Measurements from ENCODE around the gene TMEM139.
"Not testable (repeated sequence)": the region's sequence is repeated elsewhere in the genome, so short reads cannot be mapped to it uniquely, and the experiment has no call there.

TMEM139 gene

GRCh38 chr7:143287935-143288826 lies 3.4 kb downstream of the TMEM139 start, which contains the start of gene CASP2:
Gene CASP2, plus strand, starts transcription at chr7:143288351. Its CDS starts 105 bp downstream, at chr7:143288456.
- peak within 1 kb of the TSS; percentile 93 for H2AFZ ChIP-seq (ENCODE audit: low read depth, low read length)
- no peaks in the 10 kb centered on the region for H3K27me3 ChIP-seq (ENCODE audit: low read depth, low read length)
- peak; percentile 33 for TF ChIP-seq CTCF (IDR thresholded peaks at IDR 0.05; ENCODE audit: low read depth, low read length)
- no peak for TF ChIP-seq EZH2phosphoT487 (IDR thresholded peaks at IDR 0.05; ENCODE audit: low read depth)
- peaks cover 21% of the 10 kb centered on the region for H3K36me3 ChIP-seq (replicated peaks; ENCODE audit: low read depth, low read length)
- H3K4me3 ChIP-seq (ENCODE audit: low read length) = peak within 1 kb of the TSS; percentile 99
- peak within 1 kb of the TSS; percentile 98 for H3K4me2 ChIP-seq (ENCODE audit: low read length)
- no peaks in the 10 kb centered on the region for H4K20me1 ChIP-seq (ENCODE audit: insufficient read depth, low read length)
- H3K4me1 ChIP-seq (ENCODE audit: low read length) = peaks cover 13% of the 10 kb centered on the region
- H3K9me3 ChIP-seq (ENCODE audit: insufficient read depth, low read length) = no peaks in the 10 kb centered on the region
- H3K79me2 ChIP-seq (ENCODE audit: low read length) = peaks cover 40% of the 10 kb centered on the region
- H3K9ac ChIP-seq (ENCODE audit: low read length) = peak within 1 kb of the TSS; percentile 97
- peak within 1 kb of the TSS; percentile 54 for H3K27ac ChIP-seq (ENCODE audit: low read length)

- H3K36me3 ChIP-seq (replicated peaks; ENCODE audit: low read depth, low read length) = peaks cover 24% of the 10 kb centered on the region
- peaks cover 13% of the 10 kb centered on the region for H3K4me1 ChIP-seq (ENCODE audit: low read length)
- TF ChIP-seq EZH2phosphoT487 (IDR thresholded peaks at IDR 0.05; ENCODE audit: low read depth) (no peak), CTCF (IDR thresholded peaks at IDR 0.05; ENCODE audit: low read depth, low read length) (no peak)
- peak overlapping the region; percentile 54 for H3K27ac ChIP-seq (ENCODE audit: low read length)
- no peaks in the 10 kb centered on the region for H3K9me3 ChIP-seq (ENCODE audit: insufficient read depth, low read length)
- peak overlapping the region; percentile 99 for H3K4me3 ChIP-seq (ENCODE audit: low read length)
- no peaks in the 10 kb centered on the region for H4K20me1 ChIP-seq (ENCODE audit: insufficient read depth, low read length)
- peak overlapping the region; percentile 98 for H3K4me2 ChIP-seq (ENCODE audit: low read length)
- no peaks in the 10 kb centered on the region for H3K27me3 ChIP-seq (ENCODE audit: low read depth, low read length)
- H2AFZ ChIP-seq (ENCODE audit: low read depth, low read length) = peak overlapping the region; percentile 80; the same call in 1 of the 2 replicates
- H3K9ac ChIP-seq (ENCODE audit: low read length) = peak overlapping the region; percentile 97
- peaks cover 40% of the 10 kb centered on the region for H3K79me2 ChIP-seq (ENCODE audit: low read length)
These were observed 4.1 kb downstream of the TMEM139 start for GRCh38 chr7:143288836-143289235.

- no peaks in the 10 kb centered on the region for H3K27me3 ChIP-seq (ENCODE audit: low read depth, low read length)
- no peaks in the 10 kb centered on the region for H3K9me3 ChIP-seq (ENCODE audit: insufficient read depth, low read length)
- H3K4me2 ChIP-seq (ENCODE audit: low read length) = peak overlapping the region; percentile 98
- H3K27ac ChIP-seq (ENCODE audit: low read length) = no peak overlapping the region
- peak overlapping the region; percentile 97 for H3K9ac ChIP-seq (ENCODE audit: low read length)
- H4K20me1 ChIP-seq (ENCODE audit: insufficient read depth, low read length) = no peaks in the 10 kb centered on the region
- peaks cover 30% of the 10 kb centered on the region for H3K36me3 ChIP-seq (replicated peaks; ENCODE audit: low read depth, low read length)
- no peak overlapping the region for H2AFZ ChIP-seq (ENCODE audit: low read depth, low read length)
- peaks cover 40% of the 10 kb centered on the region for H3K79me2 ChIP-seq (ENCODE audit: low read length)
- no peak for TF ChIP-seq CTCF (IDR thresholded peaks at IDR 0.05; ENCODE audit: low read depth, low read length)
- no peak for TF ChIP-seq EZH2phosphoT487 (IDR thresholded peaks at IDR 0.05; ENCODE audit: low read depth)
- peak overlapping the region; percentile 99 for H3K4me3 ChIP-seq (ENCODE audit: low read length)
- H3K4me1 ChIP-seq (ENCODE audit: low read length) = peaks cover 13% of the 10 kb centered on the region
These were observed 4.7 kb downstream of the TMEM139 start for GRCh38 chr7:143289421-143289820.

- H3K4me1 ChIP-seq (ENCODE audit: low read length) = peaks cover 13% of the 10 kb centered on the region
- peaks cover 40% of the 10 kb centered on the region for H3K79me2 ChIP-seq (ENCODE audit: low read length)
- not testable (repeated sequence) for H2AFZ ChIP-seq (ENCODE audit: low read depth, low read length); H3K9ac ChIP-seq (ENCODE audit: low read length); H3K27ac ChIP-seq (ENCODE audit: low read length); H3K9me3 ChIP-seq (ENCODE audit: insufficient read depth, low read length); H4K20me1 ChIP-seq (ENCODE audit: insufficient read depth, low read length); H3K27me3 ChIP-seq (ENCODE audit: low read depth, low read length)
- peak overlapping the region; percentile 98 for H3K4me2 ChIP-seq (ENCODE audit: low read length)
- H3K36me3 ChIP-seq (replicated peaks; ENCODE audit: low read depth, low read length) = peaks cover 34% of the 10 kb centered on the region
- peak overlapping the region; percentile 99 for H3K4me3 ChIP-seq (ENCODE audit: low read length)
These were observed 5.1 kb downstream of the TMEM139 start for GRCh38 chr7:143289888-143290287.

Measured in OCI-LY3 (cell line).